Vagina (tissue), 2 donors: Measurements from ENCODE around the gene PPP2R3B.

Experiments
- CTCF ChIP-seq, 3 experiments: fragments of 450-650 bp in 2 of 3; fragments of 200-600 bp in 1 of 3; sonication (generic) in 1 of 3; IDR thresholded peaks; one replicate each; pipeline ENCODE4 v1.5.1; 2017 to 2019; ENCODE audit warnings: antibody characterized with exemption in 3 of 3, mild to moderate bottlenecking in 2 of 3, moderate library complexity in 2 of 3
- POLR2A ChIP-seq, 2 donors: fragments of 450-650 bp; IDR thresholded peaks; one replicate each; pipeline ENCODE4 v1.6.1; 2017; ENCODE audit warnings: antibody characterized with exemption in 2 of 2, mild to moderate bottlenecking in 2 of 2, moderate library complexity in 2 of 2

- no peak for TF ChIP-seq CTCF (IDR thresholded peaks at IDR 0.05)
- no peak for TF ChIP-seq POLR2A (IDR thresholded peaks at IDR 0.05)
Measured at GRCh38 chrX:300334-300733, 86.4 kb downstream of the PPP2R3B start.
